Measurements from ENCODE around the gene NELFA.

DNA sequence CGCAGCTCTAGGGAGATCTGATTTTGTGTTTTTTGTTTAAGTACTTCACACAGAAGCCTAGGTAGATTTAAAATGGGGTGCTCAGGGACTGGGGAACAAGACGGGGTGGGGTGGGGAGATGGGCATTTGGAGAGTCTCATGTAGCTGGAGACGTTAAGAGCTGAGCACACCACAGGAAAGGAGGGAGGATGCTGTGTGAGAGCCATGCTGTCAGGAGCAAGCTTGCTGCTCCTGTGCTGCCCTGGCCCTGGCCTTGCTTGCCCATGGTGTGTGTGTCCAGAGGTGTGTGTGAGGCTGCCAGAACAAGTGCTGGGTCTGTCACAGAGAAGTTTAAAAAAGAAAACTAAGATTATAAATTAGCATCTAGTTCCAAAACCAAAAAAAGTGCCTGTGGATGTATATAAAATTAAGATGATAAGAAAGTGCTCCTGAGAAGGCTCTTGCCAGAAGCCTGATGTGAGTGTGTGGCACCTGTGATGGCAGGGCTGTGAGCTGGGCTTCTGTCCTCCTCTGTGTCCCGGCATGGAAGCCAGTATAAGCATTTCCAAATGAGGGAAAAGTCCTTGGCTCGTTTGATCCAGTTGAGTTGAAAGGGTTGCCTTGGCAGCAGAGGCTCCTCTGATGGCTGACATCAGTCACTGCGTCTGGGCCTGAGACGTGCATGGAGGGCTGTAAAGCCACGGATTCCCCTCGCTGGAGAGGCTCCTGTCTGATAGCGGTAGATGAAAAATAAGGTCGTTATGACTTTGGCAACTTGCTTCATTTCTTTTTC, 63.5 kb downstream of the NELFA start:
- TF ChIP-seq, protein P1, sequence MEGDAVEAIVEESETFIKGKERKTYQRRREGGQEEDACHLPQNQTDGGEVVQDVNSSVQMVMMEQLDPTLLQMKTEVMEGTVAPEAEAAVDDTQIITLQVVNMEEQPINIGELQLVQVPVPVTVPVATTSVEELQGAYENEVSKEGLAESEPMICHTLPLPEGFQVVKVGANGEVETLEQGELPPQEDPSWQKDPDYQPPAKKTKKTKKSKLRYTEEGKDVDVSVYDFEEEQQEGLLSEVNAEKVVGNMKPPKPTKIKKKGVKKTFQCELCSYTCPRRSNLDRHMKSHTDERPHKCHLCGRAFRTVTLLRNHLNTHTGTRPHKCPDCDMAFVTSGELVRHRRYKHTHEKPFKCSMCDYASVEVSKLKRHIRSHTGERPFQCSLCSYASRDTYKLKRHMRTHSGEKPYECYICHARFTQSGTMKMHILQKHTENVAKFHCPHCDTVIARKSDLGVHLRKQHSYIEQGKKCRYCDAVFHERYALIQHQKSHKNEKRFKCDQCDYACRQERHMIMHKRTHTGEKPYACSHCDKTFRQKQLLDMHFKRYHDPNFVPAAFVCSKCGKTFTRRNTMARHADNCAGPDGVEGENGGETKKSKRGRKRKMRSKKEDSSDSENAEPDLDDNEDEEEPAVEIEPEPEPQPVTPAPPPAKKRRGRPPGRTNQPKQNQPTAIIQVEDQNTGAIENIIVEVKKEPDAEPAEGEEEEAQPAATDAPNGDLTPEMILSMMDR (conservative IDR thresholded peaks at IDR 0.05 in 1 of 2, IDR thresholded peaks at IDR 0.05 in 1 of 2; ENCODE audit: low read depth in 1 of 2, low read length in 2 of 2): no peak
- TF ChIP-seq EZH2 (IDR thresholded peaks at IDR 0.05; ENCODE audit: low read length, missing control alignments): no peak

Data from fibroblast of lung (primary cell).